ENCODE results near the gene CSTB.

Gene CSTB

DNA sequence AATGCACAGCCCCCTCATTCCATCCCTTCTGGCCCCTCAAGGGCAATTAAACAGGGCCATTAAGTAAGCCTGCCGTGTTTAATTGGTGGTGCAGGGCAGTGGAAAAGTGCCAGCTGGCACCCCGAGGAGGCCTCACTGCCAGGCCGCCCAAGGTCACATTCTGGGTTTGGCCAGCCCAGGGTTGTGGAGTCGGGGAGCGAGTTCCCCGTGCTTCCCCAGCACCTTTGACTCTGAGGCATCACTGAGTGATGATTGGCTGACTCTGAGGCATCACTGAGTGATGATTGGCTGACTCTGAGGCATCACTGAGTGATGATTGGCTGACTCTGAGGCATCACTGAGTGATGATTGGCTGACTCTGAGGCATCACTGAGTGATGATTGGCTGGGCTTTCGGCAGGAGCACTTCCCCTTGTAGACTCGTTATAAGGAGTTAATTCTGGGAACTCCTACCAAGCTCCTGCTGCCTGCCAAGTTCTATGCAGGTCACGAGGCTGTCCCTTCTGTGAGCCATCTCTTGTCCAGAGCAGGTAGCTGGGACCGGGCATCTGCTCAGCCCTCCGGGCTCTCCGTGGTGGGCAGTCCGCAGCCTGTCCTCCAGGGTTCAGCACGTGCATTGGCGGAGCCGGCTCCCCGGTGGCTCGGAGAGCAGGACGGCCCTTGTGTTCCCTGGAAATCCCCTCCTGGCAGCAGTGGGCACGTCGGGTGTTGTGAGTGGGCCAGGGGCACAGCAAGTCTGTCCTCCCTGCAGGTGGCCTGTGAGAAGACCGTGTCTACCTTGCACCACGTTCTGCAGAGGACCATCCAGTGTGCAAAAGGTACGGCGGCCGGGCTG lies 20.9 kb downstream of the CSTB start:
- H3K4me3 ChIP-seq (replicated peaks; ENCODE audit: low read depth, low read length) = no peak overlapping the region
- no peak for DNase-seq (ENCODE audit: low read depth)
- TF ChIP-seq, protein P1, sequence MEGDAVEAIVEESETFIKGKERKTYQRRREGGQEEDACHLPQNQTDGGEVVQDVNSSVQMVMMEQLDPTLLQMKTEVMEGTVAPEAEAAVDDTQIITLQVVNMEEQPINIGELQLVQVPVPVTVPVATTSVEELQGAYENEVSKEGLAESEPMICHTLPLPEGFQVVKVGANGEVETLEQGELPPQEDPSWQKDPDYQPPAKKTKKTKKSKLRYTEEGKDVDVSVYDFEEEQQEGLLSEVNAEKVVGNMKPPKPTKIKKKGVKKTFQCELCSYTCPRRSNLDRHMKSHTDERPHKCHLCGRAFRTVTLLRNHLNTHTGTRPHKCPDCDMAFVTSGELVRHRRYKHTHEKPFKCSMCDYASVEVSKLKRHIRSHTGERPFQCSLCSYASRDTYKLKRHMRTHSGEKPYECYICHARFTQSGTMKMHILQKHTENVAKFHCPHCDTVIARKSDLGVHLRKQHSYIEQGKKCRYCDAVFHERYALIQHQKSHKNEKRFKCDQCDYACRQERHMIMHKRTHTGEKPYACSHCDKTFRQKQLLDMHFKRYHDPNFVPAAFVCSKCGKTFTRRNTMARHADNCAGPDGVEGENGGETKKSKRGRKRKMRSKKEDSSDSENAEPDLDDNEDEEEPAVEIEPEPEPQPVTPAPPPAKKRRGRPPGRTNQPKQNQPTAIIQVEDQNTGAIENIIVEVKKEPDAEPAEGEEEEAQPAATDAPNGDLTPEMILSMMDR (IDR thresholded peaks at IDR 0.05; ENCODE audit: low read length, missing control alignments) = no peak

DNA sequence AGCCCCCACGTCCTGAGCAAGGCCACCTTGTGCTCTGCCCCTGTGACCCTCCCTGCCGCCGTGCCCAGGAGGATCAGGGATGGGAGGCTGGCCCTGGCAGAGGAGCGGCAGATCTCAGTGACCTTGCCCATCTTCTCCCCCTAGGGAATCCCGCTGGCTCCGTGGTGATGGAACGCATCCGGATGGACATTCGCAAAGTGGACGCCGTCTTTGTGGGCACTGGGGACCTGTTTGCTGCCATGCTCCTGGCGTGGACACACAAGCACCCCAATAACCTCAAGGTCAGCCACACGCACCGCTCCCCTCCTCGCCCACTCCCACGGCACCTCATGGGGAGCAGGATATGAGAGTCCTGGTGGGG lies 22.7 kb downstream of the CSTB start:
- no peak overlapping the region for H3K4me3 ChIP-seq (replicated peaks; ENCODE audit: low read depth, low read length)
- no peak for DNase-seq (ENCODE audit: low read depth)
- TF ChIP-seq, protein P1 (IDR thresholded peaks at IDR 0.05; ENCODE audit: low read length, missing control alignments) = no peak

DNA sequence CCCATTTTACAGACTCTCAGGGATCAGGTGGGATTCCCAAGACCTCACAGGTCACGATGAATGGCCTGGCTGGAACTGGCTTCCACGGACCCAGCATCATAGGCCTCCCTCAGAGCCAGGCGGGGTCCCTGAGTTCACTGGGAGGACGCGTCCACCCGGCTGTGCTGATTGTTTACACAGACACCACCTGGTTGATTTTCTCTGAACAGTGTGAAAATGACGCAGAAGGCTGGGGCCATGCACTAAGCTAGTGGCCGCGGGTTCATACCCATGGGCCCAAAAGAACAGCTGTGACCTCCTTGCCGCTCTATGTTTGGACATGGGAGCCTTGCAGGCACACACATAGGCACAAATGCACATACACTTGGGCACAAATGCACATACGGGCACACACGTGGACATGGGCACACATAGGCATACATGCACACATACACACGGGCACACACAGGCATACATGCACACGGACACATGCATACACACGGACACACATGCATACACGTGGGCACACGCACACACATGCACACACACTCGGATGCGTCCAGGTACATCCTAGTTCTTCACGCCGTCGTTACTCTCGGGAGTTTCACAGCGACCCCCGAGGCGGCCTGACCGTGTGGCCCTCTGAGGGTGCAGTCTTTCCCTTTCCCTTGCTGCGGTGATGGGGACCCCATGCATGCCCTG lies 23.2 kb downstream of the CSTB start:
- TF ChIP-seq, protein P1 (IDR thresholded peaks at IDR 0.05; ENCODE audit: low read length, missing control alignments) = no peak
- no peak overlapping the region for H3K4me3 ChIP-seq (replicated peaks; ENCODE audit: low read depth, low read length)
- DNase-seq (ENCODE audit: low read depth) = no peak

DNA sequence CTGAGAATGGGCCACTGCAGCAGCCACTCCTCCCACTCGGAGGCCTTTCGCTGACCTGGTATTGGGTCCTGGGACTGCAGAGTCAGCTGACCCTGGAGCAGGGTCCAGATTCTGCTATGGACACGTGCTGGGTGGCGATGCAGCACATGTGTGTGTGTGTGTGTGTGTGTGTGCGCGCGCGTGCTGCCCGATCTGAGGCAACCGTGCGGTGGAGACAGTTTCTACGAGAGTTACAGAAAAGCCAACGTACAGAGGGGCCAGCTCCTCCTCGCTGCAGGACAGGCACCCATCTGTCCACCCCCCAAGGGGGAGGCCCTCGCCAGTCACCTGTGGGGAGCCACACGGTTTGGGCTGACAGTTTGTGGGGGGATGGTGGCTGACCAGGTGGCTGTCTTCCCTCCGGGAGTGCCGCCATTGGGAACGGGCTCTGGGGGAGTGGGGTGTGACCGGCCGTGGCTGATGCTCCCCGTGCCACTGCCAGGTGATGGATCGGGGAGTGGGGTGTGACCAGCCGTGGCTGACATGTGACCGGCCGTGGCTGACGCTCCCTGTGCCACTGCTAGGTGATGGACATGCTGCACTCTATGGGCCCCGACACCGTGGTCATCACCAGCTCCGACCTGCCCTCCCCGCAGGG lies 24.0 kb downstream of the CSTB start:
- DNase-seq (ENCODE audit: low read depth) = no peak
- TF ChIP-seq, protein P1 (IDR thresholded peaks at IDR 0.05; ENCODE audit: low read length, missing control alignments) = no peak
- H3K4me3 ChIP-seq (replicated peaks; ENCODE audit: low read depth, low read length) = no peak overlapping the region

DNA sequence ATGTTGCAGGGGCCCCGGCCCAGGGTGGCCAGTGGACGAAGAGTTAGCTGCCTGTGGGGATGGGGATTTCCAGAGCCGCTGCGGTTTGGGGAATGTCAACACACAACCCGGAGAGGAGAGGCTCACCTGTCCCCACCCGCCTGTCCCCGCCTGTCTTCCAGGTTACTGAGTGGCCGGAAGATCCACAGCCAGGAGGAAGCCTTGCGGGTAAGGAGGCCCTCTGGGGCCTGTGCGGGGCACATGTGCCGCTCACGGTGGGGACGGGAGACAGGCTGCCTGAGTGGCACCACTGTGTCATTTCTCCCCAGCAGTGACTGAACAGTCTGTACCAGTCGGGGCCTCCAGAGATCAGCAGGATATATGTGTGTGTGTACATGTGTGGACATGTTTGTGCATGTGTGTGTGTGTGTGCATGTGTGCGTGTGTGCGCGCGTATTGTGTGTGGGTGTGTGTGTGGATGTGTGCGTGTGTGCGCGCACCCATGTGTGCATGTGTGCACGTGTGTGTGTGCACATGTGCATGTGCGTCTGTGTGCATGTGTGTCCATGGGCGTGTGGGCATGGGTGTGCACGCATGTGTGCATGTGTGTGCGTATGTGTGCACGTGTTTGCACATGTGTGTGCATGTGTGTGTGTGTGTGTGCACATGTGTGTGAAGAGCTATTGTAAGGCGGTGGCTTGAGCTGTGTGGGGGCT lies 25.6 kb downstream of the CSTB start:
- no peak for DNase-seq (ENCODE audit: low read depth)
- no peak overlapping the region for H3K4me3 ChIP-seq (replicated peaks; ENCODE audit: low read depth, low read length)
- TF ChIP-seq, protein P1 (IDR thresholded peaks at IDR 0.05; ENCODE audit: low read length, missing control alignments) = no peak

DNA sequence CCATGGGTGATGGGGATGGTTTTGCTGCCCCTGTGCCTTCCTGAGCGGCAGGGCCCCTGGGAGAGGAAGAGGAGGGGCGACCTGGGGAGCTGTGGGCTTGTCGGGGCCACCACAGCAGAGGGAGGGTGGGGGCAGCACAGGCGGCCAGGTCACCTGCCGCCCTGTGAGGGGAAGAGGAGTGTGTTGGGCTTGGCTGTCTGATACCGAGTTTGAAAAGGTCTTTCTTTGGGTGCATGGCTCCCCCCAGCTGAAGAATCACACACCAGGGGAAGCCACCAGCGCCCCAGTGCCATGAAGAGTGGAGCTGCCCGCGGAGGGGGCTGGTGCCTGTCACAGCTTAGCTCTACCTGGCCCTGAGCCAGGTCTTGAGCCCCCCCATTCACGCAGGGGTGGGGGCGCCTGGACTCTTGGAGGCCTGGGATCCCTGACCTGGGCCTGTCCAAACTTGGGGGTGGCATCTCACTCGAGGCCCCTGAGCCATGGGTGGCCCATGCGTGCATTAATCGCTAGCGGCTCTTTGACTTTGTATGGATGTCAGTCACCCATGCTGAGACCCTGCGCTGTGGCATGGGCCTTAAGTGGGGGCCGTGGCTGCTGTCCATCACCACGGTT lies 26.4 kb downstream of the CSTB start:
- no peak for DNase-seq (ENCODE audit: low read depth)
- no peak overlapping the region for H3K4me3 ChIP-seq (replicated peaks; ENCODE audit: low read depth, low read length)
- TF ChIP-seq, protein P1 (IDR thresholded peaks at IDR 0.05; ENCODE audit: low read length, missing control alignments) = no peak

All from fibroblast of pulmonary artery (primary cell).